GM12891 (cell line): ENCODE data around the gene CYB5R4.

Experiments
- POLR2A ChIP-seq: IDR thresholded peaks from 2 replicates; pipeline ENCODE4 v1.6.1; 2011; ENCODE audit warnings: low read depth, low read length, control low read depth
- POLR2AphosphoS5 ChIP-seq: IDR thresholded peaks from 2 replicates; pipeline ENCODE4 v1.6.1; 2011; ENCODE audit warnings: low read depth, low read length, control low read depth
- SPI1 ChIP-seq: IDR thresholded peaks from 2 replicates; pipeline ENCODE4 v1.6.1; 2011; ENCODE audit warnings: low read depth, low read length, control low read depth
- TAF1 ChIP-seq: IDR thresholded peaks from 2 replicates; pipeline ENCODE4 v1.6.1; 2011; ENCODE audit warnings: low read depth, low read length, control low read depth

DNA sequence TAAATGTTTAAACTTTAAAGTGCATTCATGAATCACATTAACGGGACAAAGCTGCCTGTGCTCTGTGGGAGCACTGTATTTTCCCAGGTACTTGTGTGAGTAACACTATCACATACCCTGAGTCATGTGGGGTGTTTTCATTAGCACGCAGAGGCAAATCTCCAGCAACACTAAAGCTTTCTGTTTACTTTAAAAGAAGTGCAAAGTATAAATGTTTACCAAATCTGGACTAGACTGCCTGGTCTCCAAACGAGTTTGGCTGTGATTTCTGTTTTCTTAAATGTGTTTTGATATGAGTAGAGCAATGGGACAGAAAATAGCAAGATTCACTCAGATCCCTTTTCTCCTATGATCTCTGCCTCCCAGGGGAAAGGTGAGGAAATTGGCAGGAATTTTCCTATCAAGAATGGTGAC lies 35.1 kb upstream of the CYB5R4 start:
- no peak for TF ChIP-seq TAF1
- no peak for TF ChIP-seq POLR2AphosphoS5
- TF ChIP-seq POLR2A = no peak
- TF ChIP-seq SPI1 = no peak
